Activated CD4-positive, alpha-beta T cell treated with anti-CD3 and anti-CD28 coated beads, Interleukin-2, amount 50 U/mL, for 16 hours (primary cell): Measurements from ENCODE around the gene CPSF3.
"Not testable (repeated sequence)": the region's sequence is repeated elsewhere in the genome, so short reads cannot be mapped to it uniquely, and the experiment has no call there.

Source experiments
- DNase-seq: peaks from one replicate; pipeline ENCODE4 v3.0.0-alpha.2; 2020

CPSF3 gene

GRCh38 chr2:9397201-9397600 is 26.3 kb upstream of the CPSF3 start:
- DNase-seq, result no peak

GRCh38 chr2:9398251-9398650 is 25.2 kb upstream of the CPSF3 start:
- not testable (repeated sequence) for DNase-seq

- DNase-seq, result no peak
These were observed 24.3 kb upstream of the CPSF3 start for GRCh38 chr2:9398881-9399780.

GRCh38 chr2:9400268-9401058 is 23.0 kb upstream of the CPSF3 start:
- no peak for DNase-seq

- DNase-seq, result no peak
These were observed 22.4 kb upstream of the CPSF3 start for GRCh38 chr2:9401059-9401547.

GRCh38 chr2:9401646-9402371 is 21.6 kb upstream of the CPSF3 start:
- DNase-seq, result no peak

GRCh38 chr2:9403924-9404323 is 19.5 kb upstream of the CPSF3 start:
- DNase-seq, result no peak

GRCh38 chr2:9404451-9404850 is 19.0 kb upstream of the CPSF3 start:
- DNase-seq, result no peak

GRCh38 chr2:9405636-9406035 is 17.8 kb upstream of the CPSF3 start:
- no peak for DNase-seq

- no peak for DNase-seq
These were observed 16.7 kb upstream of the CPSF3 start for GRCh38 chr2:9406529-9407362.

GRCh38 chr2:9407363-9407811 is 16.1 kb upstream of the CPSF3 start:
- no peak for DNase-seq

- DNase-seq, result no peak
These were observed 14.8 kb upstream of the CPSF3 start for GRCh38 chr2:9408641-9409151.

- no peak for DNase-seq
These were observed 13.3 kb upstream of the CPSF3 start for GRCh38 chr2:9410108-9410507.

GRCh38 chr2:9412781-9413180 is 10.7 kb upstream of the CPSF3 start:
- no peak for DNase-seq

GRCh38 chr2:9415516-9416169 is 7.8 kb upstream of the CPSF3 start:
- no peak for DNase-seq

- DNase-seq, result no peak
These were observed 7.0 kb upstream of the CPSF3 start for GRCh38 chr2:9416267-9416961.

- DNase-seq, result no peak
These were observed 6.5 kb upstream of the CPSF3 start for GRCh38 chr2:9416962-9417316.

GRCh38 chr2:9417725-9418124 is 5.7 kb upstream of the CPSF3 start:
- DNase-seq, result no peak

GRCh38 chr2:9418746-9419145 is 4.7 kb upstream of the CPSF3 start:
- no peak for DNase-seq

- DNase-seq, result no peak
These were observed 3.9 kb upstream of the CPSF3 start for GRCh38 chr2:9419541-9419940.

- no peak for DNase-seq
These were observed 3.0 kb upstream of the CPSF3 start for GRCh38 chr2:9420495-9420894.
